CD4-positive, alpha-beta T cell treated with Interleukin-4 for 4 hours (primary cell): ENCODE measurements around the gene DIS3L.
"Not testable (repeated sequence)": the region's sequence is repeated elsewhere in the genome, so short reads cannot be mapped to it uniquely, and the experiment has no call there.

Experiments
- DNase-seq: peaks from one replicate; pipeline ENCODE4 v3.0.0-alpha.2; 2020

DIS3L gene

DNA sequence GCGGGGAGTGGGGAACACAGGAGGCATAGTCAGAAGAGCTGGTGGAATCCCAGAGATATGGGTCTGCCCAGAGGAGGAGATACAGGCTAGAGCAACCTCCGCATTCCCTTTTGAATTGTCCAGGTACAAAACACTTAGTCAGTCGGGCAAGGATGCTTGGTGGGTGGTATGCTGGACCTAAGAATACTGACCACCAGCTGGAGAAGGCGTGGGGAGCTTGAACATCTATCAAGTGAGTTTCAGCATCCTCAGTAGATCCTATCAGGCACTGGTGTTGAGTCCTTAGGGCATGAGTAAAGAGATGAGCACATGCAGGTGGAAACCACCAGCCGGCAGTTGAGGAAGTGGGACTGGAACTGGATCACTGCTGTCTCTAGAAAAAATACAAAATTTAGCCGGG, 14.7 kb upstream of the DIS3L start:
- no peak for DNase-seq

DNA sequence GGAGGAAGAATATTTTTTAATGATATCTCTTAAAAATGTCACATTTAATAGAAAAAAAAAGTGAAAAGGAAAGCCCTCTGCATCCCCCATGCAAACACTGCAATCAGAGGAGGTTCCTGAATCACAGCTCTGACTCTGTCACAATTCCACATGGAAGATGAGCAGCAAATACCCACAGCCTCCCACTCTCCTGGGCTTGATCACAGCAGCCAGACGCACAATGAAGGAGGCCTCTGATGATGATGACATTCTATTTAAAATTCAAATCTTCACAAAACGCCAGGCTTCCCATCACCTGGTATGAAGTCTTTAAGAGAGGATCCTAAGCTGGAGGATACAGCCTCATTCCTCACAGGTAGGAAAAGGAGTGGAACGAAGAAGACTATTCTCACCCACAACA, 9.1 kb upstream of the DIS3L start:
- no peak for DNase-seq

DNA sequence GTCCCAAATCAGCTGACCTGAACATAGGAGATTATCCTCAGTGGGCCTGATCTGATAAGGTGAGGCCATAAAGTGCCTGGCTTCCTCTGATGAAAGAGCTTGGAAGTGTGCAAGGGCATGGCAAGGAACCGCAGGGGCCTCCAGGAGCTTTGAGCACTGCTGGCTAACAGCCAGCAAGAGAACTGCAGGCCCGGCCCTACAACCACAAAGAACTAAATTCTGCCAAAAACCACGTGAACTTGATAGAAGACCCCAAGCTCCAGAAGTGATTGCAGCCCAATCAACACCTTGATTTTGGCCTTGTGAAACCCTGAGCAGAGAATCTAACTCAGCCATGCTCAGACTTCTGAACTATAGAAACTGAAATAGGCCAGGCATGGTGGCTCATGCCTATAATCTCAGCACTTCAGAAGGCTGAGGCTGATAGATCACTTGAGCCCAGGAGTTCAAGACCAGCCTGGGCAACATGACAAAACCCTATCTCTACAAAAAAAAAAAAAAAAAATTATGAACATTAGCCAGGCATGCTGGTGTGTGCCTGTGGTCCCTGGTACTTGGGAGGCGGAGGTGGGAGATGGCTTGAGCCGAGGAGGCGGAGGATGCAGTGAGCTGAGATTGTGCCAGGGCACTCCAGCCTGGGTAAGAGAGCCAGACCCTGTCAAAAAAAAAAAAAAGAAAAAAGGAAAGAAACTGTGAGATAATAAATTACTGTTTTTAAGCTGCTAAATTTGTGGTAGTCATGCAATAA, 7.7 kb upstream of the DIS3L start:
- DNase-seq: no peak

DNA sequence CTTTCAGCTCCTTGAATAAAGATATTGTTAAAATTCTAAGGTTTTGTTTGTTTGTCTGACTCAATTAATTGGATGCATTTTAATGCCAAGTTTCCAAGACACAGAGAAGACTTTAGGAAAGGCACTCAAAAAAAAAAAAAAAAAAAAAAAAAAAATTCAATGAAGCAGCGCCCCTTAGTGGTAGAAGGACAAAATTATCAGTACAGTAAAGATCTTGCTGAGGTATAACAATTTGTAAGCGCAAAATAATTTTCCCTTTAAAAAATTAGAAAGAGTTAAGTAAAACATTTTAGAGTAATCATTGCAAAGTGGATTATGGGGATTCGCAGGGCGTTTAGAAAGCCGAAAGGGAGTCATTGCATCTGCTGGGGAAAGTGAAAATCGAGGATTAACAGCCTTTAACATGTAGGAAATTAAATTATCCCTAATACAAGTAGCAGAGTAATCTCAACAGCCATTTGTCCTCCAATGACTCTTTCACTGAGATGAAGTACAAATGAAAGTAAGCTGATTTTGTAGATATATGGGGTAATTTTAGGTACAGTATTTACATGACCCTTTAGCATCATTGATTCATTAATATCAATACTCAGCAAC, 5.8 kb upstream of the DIS3L start:
- DNase-seq: peak; percentile 24

DNA sequence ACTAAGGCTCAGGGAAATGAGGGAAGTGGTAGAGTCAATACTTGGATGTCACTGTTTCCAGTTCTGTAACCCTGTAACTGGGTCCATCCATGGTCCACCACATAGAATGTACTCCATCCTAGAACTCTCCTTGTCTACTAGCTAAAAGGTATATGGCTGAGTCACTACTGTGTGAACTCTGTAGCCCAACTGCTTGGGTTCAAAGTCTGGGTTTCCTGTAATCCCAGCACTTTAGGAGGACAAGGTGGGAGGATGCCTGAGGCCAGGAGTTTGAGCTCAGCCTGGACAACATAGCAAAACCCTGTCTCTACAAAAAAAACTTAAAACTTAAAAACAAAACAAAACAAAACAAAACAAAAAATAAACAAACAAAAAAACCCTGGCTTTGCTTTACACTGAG, 5.3 kb upstream of the DIS3L start:
- DNase-seq: no peak

DNA sequence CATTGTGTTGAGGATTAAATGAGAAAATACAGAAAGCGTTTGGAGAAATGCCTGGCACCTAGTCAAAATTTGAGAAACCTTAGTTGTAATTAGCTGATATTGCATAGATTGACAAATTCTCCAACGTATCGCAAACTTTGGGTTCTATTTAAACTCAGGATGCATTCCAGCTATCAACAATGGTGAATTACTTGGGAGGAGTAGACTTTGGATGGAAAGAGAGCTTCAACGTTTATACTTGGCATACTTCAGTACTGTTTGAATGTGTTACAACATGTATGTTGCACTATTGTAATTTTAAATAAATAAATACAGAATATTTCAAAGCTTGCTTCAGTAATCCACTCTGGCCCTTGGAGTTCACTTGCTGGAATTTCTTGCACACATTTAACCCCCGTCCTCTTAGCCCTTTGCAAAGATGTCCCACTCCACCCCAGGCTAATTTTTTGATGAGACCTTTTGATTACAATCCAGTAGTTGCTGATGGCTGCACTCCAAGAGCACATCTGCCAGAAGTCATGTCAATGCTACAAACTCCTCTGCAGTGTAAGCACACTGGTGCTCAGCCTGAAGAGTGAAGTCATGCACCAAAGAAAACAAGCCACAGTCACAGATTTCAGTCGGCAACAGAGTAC, 4.7 kb upstream of the DIS3L start:
- DNase-seq: no peak

DNA sequence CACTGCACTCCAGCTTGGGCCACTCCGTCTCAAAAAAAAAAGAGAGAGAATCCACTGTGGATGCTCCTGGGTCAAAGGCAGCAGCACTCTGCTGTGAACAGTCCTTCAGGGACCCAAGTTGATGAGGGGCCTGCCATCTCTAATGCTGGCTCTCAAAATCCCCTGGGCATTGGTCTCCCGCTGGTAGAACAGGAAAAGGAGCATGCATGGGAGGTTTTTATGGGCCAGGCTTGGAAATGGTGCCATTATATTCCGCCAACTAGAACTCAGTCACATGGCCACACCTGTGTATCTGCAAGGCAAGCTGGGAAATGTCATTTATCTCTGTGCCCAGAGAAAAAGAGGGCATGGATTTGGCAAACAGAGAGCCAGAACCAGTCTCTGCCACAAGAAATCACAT, 3.4 kb upstream of the DIS3L start:
- no peak for DNase-seq

DNA sequence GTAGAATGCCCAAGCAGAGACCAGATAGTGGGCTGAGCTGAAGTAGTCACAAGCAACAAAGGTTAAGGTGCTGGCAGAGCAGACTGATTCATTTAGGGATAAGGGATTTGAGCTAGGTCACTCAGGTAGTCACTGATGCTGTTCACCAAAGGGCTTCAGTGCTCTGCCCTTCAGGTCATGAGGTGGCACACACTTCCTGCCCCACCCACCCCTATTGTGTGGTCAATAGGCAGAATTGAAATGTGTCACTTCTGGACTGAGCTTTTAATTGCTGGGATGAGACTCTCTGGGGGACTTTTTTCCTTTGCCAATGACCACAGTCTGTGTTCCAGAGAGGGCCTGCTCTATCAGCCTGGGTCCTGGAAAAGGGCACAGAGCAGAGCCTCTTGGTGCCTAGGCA, 2.9 kb upstream of the DIS3L start:
- DNase-seq: no peak

DNA sequence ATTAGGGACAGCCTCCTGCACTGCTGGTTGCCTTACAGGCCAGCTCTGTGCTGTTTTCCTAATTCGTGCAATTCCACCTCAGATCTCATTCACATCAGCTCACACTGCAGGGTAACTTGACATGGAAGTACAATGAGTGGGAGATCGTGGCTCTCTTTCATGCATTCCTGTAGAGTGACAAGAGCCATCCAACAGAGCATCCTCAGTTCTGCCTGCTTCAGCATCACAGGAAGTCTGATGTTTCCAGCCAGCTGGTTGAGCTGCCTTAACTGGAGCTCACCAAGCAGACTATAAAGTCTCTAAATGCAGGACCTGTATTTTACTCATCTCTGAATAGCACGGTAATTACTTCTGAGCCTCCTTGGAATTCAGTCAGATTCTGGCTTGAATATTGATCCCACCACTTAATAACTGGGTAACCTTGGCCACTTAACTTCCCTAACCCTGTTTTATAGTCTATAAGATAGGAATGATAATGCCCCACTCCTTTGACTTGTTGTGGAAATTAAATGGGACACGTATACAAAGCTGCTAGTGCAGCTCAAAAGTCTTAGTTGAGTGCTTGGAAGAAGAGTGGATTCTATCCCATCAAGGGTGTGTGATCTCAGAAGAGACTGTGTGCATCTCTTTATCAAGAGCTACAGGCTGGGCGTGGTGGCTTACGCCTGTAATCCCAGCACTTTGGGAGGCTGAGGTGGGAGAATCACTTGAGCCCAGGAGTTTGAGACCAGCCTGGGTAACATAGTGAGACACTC, 1.4 kb upstream of the DIS3L start:
- no peak for DNase-seq

DNA sequence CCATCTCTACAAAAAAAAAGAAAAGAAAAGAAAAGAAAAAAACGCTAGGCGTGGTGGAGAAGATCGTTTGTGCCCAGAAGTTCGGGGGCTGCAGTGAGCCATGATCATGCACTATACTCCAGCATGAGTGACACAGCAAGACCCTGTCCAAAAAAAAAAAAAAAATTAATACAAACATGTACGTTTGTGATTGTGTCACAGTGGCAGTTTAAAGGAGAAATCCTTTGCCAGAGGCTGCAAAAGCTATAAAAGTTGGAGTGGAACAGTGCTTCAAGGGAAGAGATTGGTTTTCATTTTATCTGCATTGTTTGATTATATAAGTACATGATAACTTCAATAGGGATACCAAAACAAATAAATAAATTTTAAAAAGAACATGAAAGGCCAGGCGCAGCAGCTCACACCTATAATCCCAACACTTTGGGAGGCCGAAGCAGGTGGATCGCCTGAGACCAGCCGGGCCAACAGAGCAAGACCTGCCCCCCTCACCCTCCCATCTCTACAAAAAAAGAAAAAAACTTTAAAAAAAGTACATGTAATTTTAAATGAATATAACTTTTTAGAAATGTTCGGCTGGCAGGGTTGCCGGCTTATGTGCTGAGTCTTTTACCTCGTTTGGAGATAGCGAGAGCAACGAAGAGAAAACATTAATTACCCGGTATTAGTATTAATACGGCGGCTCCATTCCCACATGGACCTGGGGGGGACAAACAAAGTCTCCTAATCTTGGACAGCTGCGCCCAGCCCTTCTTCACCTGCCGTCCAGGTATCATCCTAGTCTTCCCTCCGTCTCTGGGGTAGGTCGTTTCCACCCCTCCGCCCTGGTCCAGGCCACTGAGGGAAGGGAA, 573 bp upstream of the DIS3L start:
- DNase-seq: no peak

DNA sequence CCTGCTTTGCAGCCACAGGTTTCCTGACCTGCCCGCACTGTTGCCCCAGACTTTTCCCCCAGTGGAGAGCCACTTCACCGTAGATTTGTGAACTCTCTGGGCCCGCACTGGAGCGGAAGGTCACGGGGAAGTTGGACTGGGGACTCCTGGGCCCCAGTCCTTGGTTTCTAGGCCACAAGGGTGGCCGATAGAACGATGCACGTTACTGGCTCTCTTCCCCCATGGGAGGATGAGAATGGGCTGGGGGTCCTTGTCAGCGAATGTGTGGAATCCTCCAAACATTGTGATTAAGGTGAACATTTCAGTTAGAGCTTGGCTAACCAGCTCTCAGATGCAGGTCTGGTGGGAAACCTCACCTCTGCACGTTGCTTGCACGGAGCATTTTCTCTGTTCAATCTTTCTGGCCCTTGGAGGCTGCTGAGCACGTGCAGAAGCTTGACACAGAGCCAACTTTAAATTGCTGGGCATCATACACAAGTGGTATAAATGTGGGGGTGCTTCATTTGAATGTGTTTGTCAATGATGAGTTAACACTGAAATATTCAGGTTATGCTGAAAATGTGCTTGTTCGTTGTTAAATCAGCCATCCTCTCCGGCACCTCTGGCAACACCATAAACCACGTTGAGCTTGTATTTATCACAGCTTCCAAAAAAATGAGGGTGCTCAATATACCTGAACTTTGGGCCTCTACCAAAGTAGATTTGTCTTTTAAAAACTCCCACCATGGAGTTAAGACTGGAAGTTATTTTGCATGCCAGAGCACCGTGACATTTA, 976 bp downstream of the DIS3L start:
- peak; percentile 17 for DNase-seq

DNA sequence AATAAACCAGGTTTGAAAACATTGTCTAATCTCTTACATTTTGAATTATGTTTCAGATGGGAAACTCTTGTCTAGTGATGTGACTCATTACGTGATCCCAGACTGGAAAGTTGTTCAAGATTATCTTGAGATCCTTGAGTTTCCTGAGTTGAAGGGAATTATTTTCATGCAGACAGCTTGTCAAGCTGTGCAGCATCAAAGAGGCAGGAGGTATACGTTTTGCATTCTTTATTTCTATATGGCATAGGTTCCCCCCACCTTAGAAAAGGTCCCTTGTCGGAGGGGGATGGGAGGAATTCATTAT, 1.5 kb downstream of the DIS3L start:
- DNase-seq: no peak

DNA sequence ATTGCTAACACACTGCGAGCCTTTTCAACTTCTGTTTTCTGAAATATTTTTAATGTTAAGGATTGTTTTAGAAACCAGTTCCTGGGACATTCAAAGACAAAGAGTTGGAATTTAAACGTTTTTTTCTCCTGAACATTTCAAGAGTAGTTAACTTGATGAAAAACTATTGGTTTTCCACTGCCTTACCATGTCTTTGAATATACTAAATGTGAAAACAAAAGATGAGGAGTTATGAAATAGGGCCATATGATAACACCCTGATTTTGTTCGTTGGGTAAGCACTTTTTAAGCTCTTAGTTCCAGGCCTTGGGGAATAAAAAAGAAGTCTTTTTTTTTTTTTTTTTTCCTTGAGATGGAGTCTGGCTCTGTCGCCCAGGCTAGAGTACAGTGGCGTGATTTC, 2.8 kb downstream of the DIS3L start:
- no peak for DNase-seq

DNA sequence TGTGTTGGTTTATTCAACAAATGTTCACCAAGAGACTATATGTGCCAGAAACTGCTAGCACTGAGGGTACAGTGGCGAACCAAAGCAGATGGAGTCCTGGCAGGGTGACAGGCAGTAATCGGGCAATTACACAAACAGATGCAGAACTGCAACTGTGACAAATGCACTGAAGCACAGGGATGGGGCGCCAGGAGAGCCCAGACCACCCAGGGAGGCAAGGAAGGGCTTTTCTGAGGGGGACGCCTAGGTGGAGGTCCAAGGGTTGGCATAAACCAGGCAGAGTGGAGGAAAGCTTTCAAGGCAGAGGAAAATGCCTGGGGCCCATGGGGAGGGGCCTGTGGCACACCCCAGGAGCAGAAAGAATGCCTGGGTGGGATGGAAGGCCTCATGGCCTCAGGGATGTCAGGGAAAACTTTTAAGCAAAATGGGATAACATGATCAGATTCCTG, 5.5 kb downstream of the DIS3L start:
- DNase-seq: no peak

DNA sequence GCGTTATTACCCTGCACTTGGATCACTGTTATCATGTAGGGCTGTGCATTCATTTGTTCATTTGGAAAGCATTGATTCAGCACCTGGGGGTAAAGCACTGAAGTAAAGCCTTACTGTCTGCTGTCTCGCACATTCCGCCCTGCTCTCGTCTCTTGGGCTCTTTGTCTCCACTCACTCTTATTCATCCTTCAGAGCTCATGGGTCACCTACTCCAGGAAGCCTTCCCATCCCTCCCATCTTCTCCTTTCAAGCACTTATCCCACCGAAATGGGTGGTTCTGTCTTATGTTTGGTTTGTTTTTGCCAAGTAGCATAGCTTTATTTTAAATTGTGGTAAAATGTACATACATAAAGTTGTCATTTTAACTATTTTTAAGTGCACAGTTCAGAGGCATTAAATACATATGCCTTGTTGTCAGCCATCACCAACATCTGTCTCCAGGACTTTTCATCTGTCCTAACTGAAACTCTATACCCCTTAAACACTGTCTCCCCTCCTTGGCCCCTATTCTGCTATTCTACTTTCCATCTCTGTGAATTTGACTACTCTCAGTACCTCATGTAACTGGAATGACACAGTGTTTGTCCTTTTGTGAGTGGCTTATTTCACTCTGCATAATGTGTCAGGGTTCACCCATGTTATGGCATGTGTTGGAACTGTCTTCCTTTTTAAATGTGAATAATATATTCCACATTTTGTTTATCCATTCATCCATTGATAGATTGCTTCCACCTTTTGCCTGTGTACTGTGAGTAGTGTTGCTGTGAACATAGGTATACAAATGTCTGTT, 9.3 kb downstream of the DIS3L start:
- no peak for DNase-seq

DNA sequence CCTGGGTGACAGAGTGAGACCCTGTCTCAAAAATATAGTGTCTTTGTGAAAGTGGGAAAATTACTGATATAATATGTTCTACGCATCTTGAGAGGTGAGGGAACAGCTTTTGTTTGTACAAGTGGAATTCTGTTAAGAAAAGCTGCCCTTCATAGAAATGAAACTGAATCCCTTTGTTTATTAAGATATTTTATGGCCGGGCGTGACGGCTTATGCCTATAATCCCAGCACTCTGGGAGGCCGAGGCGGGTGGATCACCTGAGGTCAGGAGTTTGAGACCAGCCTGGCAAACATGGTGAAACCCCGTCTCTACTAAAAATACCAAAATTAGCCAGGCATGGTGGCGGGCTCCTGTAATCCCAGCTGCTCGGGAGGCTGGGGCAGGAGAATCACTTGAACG, 11.1 kb downstream of the DIS3L start:
- DNase-seq: not testable (repeated sequence)

DNA sequence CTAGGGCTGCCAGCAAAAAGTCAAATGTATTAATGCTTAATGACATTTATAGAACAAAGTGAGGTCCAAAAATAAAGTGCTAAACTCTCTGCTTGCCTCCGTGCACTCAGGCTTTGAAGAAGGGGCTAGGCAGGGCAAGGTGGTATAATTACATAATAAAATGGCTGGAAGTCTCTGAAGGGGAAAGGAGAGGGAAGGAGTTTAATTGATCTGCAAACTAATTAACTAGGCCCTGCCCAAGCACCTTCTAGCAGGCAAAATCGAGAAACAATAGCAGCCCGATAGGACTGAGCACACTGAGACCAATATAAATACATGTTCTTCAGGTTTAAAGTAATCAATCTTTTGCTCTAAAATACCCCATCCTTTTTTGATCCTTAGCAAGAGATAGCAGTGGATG, 13.0 kb downstream of the DIS3L start:
- DNase-seq: no peak

DNA sequence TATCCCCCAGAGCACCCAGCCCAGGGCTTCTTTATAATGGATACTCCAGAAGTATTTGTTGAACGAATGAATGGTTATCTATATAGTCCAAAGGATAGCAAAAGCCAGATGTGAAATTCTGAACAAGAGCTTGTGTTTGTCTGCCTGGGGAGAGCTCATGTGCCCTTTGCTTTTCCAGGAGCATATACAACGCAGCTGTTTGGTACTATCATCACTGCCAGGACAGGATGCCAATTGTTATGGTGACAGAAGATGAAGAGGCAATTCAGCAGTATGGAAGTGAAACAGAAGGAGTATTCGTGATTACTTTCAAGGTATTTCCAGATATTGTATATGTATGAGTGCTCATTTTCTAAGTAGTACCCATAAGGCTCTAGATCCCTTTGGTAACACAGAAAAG, 15.2 kb downstream of the DIS3L start:
- DNase-seq: no peak

DNA sequence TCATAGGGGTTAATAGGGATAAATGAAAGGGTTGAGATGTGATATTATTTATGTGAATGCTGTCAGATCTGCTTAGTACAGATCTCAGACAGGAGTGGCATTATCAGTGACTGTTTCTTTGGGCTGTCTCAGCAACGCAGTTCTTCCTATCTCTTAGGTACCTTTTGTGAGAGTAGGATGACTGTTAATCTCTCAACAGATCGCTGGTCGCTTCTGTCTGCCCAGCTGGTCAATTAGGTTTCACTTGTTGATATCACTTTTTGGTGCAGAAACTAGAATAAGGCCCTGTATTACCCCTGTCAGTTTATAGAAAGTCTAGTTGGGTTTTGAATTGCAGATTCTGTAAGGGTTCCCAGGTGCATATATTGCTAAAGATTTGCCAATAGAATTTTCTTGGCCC, 16.5 kb downstream of the DIS3L start:
- no peak for DNase-seq

DNA sequence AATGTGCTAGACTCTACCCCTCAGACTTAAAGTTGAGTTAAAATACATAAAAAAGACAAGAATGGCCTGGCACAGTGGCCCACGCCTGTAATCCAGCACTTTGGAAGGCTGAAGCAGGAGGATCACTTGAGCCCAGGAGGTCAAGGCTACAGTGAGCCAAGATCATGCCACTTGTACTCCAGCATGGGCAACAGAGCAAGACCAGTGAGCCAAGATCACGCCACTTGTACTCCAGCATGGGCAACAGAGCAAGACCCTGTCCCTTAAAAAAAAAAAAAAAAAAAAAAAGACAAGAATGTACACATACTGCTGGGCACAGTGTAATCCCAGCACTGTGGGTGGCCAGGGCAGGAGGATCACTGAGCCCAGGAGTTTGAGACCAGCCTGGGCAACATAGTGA, 17.4 kb downstream of the DIS3L start:
- no peak for DNase-seq

DNA sequence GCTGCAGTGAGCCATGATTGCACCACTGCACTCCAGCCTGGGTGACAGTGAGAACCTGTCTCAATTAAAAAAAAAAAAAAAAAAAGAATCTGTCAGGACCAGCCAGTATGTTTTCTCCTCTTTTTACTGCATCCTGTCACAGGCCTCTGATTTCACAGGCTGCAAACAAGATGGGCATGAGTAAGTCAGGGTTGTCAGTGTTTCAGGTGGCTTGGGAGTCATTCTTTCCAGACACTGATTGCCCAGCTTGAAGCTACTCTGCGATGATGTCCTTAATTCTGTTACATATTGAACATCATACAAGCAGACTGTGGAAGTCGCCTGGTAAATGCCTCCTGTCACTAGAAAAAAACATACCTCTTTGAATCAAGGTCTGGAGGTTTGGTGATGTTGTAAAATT, 18.8 kb downstream of the DIS3L start:
- DNase-seq: no peak
